Mononuclear cell (primary cell): ENCODE measurements around the gene TAF9B. TPM values are rescaled to one million over a fixed set of nuclear protein-coding genes. Genes with fewer than 3 reads are reported as not detected.
"Not testable (repeated sequence)": the region's sequence is repeated elsewhere in the genome, so short reads cannot be mapped to it uniquely, and the experiment has no call there.

Experiments
- H3K27me3 ChIP-seq: 2 replicates; pipeline ENCODE4 v1.6.0; 2011; ENCODE audit warnings: low read length, control low read depth; ENCODE audit not compliant: insufficient read depth
- H3K4me1 ChIP-seq: 2 replicates; pipeline ENCODE4 v1.5.1; 2011; ENCODE audit warnings: mild to moderate bottlenecking, low read length, control low read depth; ENCODE audit not compliant: insufficient read depth
- H3K4me3 ChIP-seq: 2 replicates; pipeline ENCODE4 v1.5.1; 2011; ENCODE audit warnings: mild to moderate bottlenecking, low read length, moderate library complexity
- H3K9me3 ChIP-seq: 2 replicates; pipeline ENCODE4 v1.5.1; 2011; ENCODE audit warnings: low read depth, mild to moderate bottlenecking, control low read depth, low read length
- total RNA-seq: library from RNA; depleted of rRNA; stranded (reverse); fragments of >200 nt; gene quantifications from one replicate; pipeline ENCODE4 v1.2.3, GENCODE V29; 2012

Gene TAF9B
- total RNA-seq, 1 donor = 15.5 TPM

GRCh38 chrX:78125781-78126180 is 13.7 kb downstream of the TAF9B start:
- H3K9me3 ChIP-seq, H3K27me3 ChIP-seq, H3K4me1 ChIP-seq, H3K4me3 ChIP-seq: not testable (repeated sequence)

DNA sequence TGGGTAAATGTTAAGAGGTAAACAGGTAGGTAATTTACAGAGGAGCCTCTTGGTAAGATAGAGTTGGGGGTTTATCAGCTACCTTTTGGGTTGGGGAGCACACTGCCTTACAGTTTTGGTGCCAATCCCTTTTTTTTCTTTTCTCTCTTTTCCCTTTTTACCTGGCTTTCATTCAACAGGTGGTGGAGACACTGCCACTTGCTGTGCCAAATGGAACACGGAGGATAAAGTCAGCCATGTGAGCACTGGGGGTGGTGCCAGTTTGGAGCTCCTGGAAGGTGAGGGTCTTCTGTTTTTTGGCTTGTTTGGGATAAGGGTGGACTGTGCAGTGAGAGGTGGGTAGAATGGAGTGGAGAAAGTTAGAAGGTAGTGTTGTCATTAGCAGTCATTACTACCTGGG is 14.3 kb downstream of the TAF9B start:
- Histone ChIP-seq H3K27me3 (no peaks in the 10 kb centered on the region), H3K4me1 (no peaks in the 10 kb centered on the region)

DNA sequence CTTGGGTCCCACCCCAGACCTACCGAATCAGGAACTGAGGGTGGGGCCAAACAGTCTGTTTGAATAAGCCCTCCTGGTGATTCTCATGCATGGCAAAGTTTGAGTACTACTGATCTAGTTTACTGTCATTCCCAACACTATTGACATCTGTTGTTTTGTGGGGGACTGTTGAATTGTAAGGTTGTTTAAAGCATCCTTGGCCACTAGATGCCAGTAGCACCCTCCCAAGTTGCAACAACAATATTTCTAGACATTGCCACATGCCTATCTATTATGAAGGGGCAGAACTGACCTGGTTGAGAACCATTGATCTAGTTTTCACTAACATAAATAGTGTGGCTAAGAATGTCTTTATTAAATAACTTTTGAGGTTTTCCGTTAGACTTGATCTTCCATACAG is 15.1 kb downstream of the TAF9B start:
- Histone ChIP-seq H3K9me3 (no peaks in the 10 kb centered on the region), H3K4me3 (no peak overlapping the region), H3K4me1 (peaks cover 3% of the 10 kb centered on the region), H3K27me3 (no peaks in the 10 kb centered on the region)

More for the DNA sequence above, 14.3 kb downstream of the TAF9B start:
- no peak overlapping the region for H3K4me3 ChIP-seq
- no peaks in the 10 kb centered on the region for H3K9me3 ChIP-seq

DNA sequence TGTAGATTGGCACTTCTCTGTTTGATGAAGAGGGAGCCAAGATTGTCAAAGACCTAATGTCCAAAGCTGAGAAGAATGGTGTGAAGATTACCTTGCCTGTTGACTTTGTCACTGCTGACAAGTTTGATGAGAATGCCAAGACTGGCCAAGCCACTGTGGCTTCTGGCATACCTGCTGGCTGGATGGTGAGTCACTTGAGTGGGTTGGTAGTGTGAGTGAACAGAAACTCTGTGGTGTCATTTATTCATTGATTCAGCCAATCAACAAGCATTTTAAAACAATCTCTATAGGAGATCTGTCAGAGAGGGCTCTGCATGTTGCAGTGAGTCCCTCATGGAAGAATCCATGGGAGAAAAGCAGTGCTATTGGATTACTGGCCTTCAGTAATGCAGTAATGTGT is 16.3 kb downstream of the TAF9B start:
- H3K4me3 ChIP-seq = no peak overlapping the region
- H3K27me3 ChIP-seq = no peaks in the 10 kb centered on the region
- no peaks in the 10 kb centered on the region for H3K9me3 ChIP-seq
- H3K4me1 ChIP-seq = peaks cover 3% of the 10 kb centered on the region

DNA sequence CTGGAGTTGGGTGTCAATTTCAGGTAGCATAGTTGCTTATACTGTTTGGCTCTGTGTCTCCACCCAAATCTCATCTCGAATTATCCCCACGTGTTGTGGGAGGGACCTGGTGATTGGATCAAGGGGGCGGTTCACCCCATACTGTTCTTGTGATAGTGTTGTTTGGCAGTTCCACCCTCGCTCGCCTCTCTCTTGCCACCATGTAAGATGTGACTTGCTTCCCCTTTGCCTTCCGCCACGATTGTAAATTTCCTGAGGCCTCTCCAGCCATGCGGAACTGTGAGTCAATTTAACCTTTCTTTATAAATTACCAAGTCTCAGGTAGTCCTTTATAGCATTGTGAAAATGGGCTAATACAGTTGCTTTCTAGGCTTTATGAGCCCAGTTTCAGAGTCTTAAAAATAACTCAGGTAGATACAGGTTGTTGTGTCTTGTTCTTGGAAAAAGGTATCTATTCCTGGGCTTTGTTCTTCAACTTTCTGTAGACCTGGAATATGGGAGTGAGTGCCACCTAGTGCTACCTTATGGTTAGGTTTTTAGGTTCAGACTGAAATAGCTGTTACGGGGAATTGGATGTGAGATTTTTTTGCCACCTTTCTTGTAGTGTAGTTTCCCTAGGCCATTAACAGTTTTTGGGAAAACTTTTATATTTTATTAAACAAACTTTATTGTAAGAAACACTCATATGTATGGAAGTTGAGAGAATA is 19.8 kb downstream of the TAF9B start:
- Histone ChIP-seq H3K27me3 (no peaks in the 10 kb centered on the region), H3K9me3 (no peaks in the 10 kb centered on the region), H3K4me1 (peaks cover 16% of the 10 kb centered on the region), H3K4me3 (no peak overlapping the region)

- Histone ChIP-seq H3K4me1 (peaks cover 16% of the 10 kb centered on the region), H3K27me3 (no peaks in the 10 kb centered on the region), H3K4me3 (no peak overlapping the region), H3K9me3 (no peaks in the 10 kb centered on the region)
These were observed 20.8 kb downstream of the TAF9B start for GRCh38 chrX:78118628-78119027.

GRCh38 chrX:78116766-78117165 is 22.7 kb downstream of the TAF9B start:
- Histone ChIP-seq H3K9me3 (no peaks in the 10 kb centered on the region), H3K4me1 (peaks cover 16% of the 10 kb centered on the region), H3K27me3 (no peaks in the 10 kb centered on the region), H3K4me3 (no peak overlapping the region)

- H3K4me3 ChIP-seq = no peak overlapping the region
- H3K4me1 ChIP-seq = peaks cover 16% of the 10 kb centered on the region
- no peaks in the 10 kb centered on the region for H3K9me3 ChIP-seq
- no peaks in the 10 kb centered on the region for H3K27me3 ChIP-seq
These were observed 23.1 kb downstream of the TAF9B start for GRCh38 chrX:78116365-78116764.

- no peak overlapping the region for H3K4me3 ChIP-seq
- no peaks in the 10 kb centered on the region for H3K27me3 ChIP-seq
- no peaks in the 10 kb centered on the region for H3K9me3 ChIP-seq
- H3K4me1 ChIP-seq = peaks cover 40% of the 10 kb centered on the region
These were observed 28.1 kb downstream of the TAF9B start for GRCh38 chrX:78111140-78111931.

GRCh38 chrX:78109458-78109857 is 30.0 kb downstream of the TAF9B start:
- no peak overlapping the region for H3K4me3 ChIP-seq
- no peaks in the 10 kb centered on the region for H3K27me3 ChIP-seq
- H3K4me1 ChIP-seq = peaks cover 46% of the 10 kb centered on the region
- no peaks in the 10 kb centered on the region for H3K9me3 ChIP-seq

GRCh38 chrX:78106651-78106986 is 32.8 kb downstream of the TAF9B start:
- H3K9me3 ChIP-seq = no peaks in the 10 kb centered on the region
- H3K27me3 ChIP-seq = no peaks in the 10 kb centered on the region
- peaks cover 53% of the 10 kb centered on the region for H3K4me1 ChIP-seq
- H3K4me3 ChIP-seq = peak overlapping the region; percentile 99

DNA sequence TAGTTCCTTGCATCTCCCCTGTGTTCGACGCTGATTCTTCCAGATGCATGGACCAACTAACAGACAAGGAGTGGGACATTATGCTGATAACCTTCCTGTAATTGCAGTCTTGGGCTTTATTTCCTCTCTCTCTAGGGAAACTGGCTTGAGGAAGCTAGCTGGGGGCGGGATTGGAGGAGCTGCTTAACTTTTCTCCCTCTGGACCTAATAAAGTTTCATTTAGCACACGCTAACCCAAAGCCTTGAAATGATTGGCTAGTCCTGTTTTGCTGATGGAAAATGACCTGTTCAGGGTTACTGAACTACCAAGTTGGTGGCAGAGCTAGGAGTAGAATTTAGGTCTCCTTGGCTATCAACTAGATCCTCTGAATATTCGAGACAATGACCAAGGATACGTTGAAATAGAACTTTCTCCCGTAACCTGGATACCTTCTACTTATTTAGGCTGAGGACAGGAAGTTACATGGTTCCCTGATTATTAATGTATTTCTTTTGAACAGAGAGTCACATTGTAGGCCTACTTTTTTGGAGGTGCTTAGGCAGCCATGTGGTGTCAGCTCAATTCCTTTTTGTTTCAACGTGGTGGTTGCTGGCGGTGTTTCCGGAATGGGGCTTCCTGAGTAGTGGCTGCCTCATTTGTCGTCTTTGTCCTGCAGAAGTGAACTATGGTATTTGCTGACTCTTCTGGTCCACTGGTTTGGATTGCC is 33.4 kb downstream of the TAF9B start:
- Histone ChIP-seq H3K4me3 (peak overlapping the region; percentile 99), H3K9me3 (no peaks in the 10 kb centered on the region), H3K4me1 (peaks cover 53% of the 10 kb centered on the region)

GRCh38 chrX:78104447-78105176 is 34.8 kb downstream of the TAF9B start:
- Histone ChIP-seq H3K27me3 (no peaks in the 10 kb centered on the region), H3K9me3 (no peaks in the 10 kb centered on the region), H3K4me3 (peak overlapping the region; percentile 99), H3K4me1 (peaks cover 49% of the 10 kb centered on the region)

More for the DNA sequence above, 33.4 kb downstream of the TAF9B start:
- H3K27me3 ChIP-seq = no peaks in the 10 kb centered on the region

- Histone ChIP-seq H3K27me3 (no peaks in the 10 kb centered on the region), H3K4me1 (peaks cover 42% of the 10 kb centered on the region), H3K4me3 (peak within 1 kb of the TSS; percentile 99), H3K9me3 (no peaks in the 10 kb centered on the region)
These were observed 35.6 kb downstream of the TAF9B start, which contains the start of gene PGK1 for GRCh38 chrX:78103623-78104446. PGK1 (plus strand) TSS chrX:78104248; CDS start chrX:78104341, 93 bp downstream.
